ENCODE results near the gene CD300LD.
"Not testable (repeated sequence)": the region's sequence is repeated elsewhere in the genome, so short reads cannot be mapped to it uniquely, and the experiment has no call there.

The CD300LD gene

GRCh38 chr17:74592087-74592990 lies at the start of gene CD300LD:
Gene CD300LD (minus strand): TSS chr17:74592283. CDS start chr17:74592202, 81 bp downstream.
- no peak for DNase-seq

DNA sequence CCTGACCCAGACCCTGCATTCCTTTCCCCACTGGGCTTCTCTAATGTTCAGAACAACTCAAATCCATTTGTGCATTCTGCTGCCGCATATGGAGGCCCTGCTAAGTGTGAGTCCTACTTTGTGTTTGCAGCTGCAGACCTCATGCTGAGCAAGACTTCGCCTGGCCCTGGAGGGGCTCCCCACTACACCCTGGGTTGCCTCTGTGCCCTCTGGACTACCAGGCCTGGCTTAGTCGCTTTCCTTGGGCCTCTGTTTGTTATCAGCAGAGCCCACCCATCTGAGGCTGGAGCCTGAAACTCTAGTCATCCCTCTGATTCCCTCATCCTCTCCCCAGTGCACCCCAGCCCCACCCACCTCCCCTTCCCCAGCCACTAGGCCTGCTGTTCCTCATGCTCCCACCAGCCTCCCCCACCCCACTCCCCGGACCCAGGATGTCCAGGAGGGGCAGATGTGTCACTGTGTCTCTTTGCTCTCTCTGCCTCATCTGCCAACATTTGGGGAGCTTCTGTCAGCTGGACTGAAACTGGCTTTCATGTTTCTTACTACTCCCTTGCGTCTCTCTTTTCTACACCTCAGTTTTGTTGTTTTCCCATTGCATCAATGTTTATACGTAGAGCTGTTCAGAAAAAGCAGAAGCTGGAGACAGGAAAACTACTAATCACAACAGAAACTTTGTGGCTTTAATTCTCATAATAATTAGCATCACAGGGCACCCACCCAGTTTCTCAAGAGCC lies 49.3 kb upstream of the CD300LD start:
- DNase-seq: no peak

DNA sequence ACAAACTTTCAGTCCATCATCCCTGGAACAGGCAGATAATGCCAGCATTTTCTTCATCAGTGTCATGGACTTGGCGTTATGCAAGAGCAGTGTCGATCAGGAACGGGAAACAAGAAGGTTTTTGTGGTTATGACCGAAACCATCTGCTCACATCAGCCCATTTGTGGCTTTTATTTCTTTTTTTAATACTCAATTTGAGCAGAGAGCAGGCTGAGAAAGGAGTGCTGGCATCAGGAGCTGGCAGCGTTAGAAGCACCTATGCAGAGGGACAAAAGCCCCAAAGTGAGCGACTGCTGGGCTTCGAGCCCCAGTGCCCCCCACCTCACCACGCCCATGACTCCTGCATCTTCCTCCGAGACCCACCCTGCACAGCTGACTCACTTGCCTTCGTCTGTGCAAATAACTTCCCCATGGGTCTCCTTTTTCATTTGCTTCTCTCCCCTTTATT lies 47.6 kb upstream of the CD300LD start:
- DNase-seq: no peak

GRCh38 chr17:74637926-74638325 lies 45.8 kb upstream of the CD300LD start:
- DNase-seq: no peak

DNA sequence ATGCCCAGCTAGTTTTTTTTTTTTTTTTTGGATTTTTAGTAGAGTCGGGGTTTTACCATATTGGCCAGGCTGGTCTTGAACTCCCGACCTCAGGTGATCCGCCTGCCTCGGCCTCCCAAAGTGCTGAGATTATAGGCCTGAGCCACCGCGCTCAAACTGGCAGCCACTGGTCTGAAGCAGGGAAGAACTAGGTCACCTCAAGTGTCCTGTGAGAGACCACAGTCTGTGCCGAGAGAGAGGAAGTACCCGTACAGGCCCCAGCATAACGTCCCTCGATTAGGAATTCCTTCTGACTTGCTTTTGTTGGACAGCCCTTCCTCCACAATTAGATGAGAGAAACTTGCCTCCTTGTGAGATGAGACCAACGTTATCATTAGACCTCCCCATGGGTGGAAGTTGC lies 45.2 kb upstream of the CD300LD start:
- DNase-seq: no peak

GRCh38 chr17:74636541-74637085 lies 44.5 kb upstream of the CD300LD start:
- not testable (repeated sequence) for DNase-seq

DNA sequence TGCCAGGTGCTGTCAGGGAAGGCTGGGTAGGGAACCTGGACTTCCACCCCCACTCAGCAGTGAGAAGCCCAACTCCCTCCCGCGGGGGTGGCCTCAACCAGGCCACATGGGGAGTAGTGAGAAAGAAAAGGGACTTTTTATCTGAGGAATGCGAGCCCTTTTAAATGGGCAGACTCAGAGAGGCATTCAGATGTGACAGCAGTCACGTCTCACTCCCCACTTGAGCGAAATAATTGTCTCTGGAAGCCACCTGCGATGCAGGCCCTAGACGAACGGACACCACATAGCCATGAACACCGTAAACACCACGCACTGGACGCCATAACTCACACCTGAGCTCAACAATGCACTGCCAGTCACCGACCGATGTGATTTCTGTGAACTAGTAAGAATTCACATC lies 43.3 kb upstream of the CD300LD start:
- DNase-seq: no peak

DNA sequence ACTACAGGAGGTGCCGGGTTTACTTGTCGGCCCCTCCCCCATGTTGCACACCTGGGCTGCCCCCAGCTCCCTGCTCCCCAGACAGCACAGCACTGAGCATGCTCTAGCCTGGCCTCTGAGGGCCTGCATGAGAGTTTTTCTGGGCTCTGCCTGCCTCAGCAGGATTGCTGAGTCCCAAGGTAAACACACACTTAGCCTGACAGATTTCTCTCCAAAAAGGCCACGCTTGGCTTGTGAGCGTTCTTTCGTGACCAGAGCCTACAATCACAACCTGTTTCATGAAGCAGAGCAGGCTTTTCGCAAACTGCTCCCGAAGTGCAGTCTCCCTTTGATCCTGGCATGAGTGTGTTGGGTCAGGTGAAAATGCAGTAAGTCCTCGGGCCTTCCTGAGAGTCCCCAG lies 41.2 kb upstream of the CD300LD start:
- DNase-seq: no peak

DNA sequence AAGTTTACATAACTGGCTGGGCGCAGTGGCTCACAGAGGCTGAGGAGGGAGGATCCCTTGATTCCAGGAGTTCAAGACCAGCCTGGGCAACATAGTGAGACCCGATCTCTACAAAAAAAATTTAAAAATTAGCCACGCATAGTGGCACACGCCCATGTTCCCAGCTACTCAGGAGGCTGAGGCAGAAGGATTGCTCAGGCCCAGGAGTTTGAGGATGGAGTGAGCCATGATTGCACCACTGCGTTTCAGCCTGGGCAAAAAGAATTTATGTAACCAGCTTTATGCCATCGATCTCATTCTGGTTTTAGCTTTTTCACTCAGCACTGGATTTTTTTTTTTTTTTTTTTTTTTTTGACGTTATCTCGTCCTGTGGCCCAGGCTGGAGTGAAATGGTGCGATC lies 40.5 kb upstream of the CD300LD start:
- DNase-seq: no peak

GRCh38 chr17:74631468-74632450 lies 39.7 kb upstream of the CD300LD start:
- DNase-seq: peak; percentile 3

DNA sequence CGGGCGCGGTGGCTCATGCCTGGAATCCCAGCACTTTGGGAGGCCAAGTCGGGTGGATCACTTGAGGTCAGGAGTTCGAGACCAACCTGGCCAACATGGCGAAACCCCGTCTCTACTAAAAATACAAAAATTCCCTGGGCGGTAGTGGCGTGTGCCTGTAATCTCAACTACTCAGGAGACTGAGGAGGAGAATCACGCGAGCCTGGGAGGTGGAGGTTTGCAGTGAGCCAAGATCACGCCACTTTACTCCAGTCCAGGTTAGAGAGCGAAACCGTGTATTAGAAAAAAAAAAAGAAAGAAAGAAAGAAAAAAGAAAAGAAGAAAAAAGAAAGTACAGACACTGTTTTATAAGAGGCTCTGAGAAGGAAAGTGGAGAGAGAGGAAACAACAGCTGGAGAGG lies 38.2 kb upstream of the CD300LD start:
- not testable (repeated sequence) for DNase-seq

GRCh38 chr17:74625661-74626060 lies 33.6 kb upstream of the CD300LD start:
- no peak for DNase-seq

- no peak for DNase-seq
These were observed 32.0 kb upstream of the CD300LD start for GRCh38 chr17:74624131-74624530.

DNA sequence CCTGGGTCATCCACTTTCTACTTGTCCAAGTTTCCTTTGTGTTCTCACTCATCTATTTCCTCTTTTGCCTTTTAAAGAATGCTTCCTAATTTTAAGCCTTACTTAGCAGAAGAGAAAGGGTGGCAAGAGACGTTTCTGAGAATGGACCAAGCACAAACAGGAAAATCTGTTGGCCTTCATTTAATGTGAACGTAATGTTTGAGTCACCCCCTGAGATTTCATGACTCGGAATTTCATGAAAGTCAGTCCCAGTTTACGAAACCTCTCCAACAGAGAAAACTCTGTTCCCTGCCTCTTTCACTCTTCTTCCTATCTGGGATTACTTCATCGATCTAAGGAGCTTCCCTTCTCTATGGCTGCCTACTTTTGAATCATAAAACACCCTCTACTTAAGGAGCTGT lies 31.6 kb upstream of the CD300LD start, which contains the start of gene CD300E:
CD300E (minus strand) TSS at position 46 of the 401 bp plus-strand sequence. CDS start 117 bp downstream, outside the sequence.
- no peak for DNase-seq

DNA sequence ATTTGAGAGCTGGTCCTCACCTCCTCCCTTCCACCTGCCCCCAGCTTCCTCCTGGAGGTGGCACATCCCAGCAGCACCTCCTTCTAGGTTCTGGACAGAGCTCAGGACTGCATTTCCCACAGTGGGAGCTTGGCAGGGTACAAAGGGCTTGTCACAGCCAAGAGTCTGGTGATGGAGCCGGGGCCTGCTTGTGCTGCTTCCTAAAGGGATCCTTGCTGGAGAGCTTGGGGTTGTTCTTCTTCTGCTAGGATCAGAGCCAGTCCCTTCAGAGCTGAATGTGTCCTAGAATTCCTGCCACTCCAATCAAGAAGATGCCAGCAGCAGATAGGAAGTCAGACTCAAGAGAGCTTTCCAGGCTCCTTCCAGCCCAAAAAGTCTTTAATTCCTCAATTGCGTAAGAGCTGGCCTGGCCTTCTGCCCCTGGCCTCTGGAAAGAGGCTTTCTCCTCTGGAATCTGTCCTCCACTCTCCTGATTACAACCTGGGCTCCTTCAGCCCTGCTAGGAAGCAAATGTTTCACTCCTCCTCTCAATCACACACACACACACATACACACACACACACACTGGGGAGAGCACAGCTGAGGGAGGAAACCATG lies 27.1 kb upstream of the CD300LD start:
- DNase-seq: no peak

DNA sequence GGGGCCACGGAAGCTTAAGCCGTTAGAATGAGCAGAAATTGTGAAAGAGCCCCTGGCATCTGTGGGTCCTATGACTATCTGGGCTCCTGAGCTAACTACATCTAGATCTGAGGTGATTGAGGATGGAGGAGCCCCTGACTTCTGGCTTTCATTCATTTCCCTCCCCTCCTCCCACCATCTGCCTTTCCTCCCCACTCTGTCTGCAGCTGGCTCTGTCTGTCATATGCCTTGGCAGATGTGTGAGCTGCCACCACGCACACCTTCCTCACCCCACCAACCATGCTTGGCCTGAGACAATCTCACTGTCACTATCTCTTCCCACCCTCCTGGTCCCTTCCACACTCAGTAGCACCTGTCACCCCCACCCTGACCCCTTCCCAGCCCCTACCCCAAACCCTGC lies 26.4 kb upstream of the CD300LD start:
- DNase-seq: no peak

- DNase-seq: no peak
These were observed 24.6 kb upstream of the CD300LD start for GRCh38 chr17:74616696-74617095.

DNA sequence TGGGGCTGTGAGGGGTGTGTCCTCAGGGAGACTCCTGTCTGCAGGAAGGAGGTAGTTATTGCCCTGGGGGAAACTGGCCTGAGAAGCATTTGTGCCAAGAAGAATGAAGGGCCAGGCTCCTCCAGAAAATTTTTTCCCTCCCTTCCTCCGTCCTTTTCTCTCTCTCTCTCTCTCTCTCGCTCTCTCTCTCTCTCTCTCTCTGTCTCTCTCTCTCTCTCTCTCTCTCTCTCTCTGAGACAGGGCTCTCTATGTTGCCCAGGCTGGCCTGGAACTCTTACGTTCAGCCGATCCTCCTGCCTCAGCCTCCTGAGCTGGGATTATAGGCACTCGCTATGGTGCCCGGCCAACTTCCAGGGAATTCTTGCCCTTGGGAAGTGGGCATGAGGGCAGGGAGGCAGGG lies 20.0 kb upstream of the CD300LD start:
- DNase-seq: no peak

DNA sequence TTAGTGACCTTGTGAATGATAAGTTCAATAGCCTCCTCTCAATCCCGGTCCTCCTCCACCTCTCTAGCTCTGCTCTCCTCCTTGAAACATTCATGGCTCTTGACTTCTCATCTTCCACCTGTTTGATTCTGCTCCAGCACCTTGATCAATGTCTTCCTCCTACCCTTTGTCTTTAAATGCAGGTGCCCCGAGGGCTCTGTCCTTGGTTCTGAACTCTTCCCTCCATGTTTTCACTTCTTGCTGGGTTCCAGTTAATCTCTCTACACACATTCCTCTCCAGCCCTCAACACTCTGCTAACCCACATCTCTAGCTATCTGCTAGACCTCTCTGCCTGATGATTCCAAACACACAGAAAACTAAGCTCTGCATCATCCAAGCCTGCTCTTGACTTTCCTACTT lies 18.0 kb upstream of the CD300LD start:
- DNase-seq: no peak

GRCh38 chr17:74608511-74608910 lies 16.4 kb upstream of the CD300LD start:
- DNase-seq: no peak

GRCh38 chr17:74607221-74607620 lies 15.1 kb upstream of the CD300LD start:
- no peak for DNase-seq

DNA sequence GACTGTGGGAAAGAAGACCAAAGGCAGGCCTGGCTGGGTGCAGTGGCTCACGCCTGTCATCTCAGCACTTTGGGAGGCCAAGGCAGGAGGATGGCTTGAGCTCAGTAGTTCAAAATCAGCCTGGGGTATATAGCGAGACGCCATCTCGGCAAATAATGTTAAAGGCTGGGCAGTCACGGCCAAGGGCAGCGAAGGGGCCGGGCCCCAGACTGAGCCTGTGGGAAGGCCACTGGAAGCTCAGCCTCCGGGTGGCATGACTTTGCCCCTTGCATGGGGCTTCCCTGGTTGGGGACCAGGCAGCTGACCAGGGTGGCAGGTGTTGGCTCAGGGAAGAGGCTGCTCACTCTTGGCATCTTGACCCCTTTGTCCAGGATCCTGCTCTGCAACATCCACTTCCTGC lies 14.0 kb upstream of the CD300LD start:
- DNase-seq: no peak

All from SHP77 treated with DMSO at 0.1 percent for 48 hours (cell line).